ENCODE results near the gene GAD1. TPM values are rescaled to one million over a fixed set of nuclear protein-coding genes. Genes with fewer than 3 reads are reported as not detected.
A peak's percentile ranks its signal among the peaks of the same experiment; 100 is the strongest.

The GAD1 gene
- total RNA-seq, 1 experiment from 2014 or later: 15.2 TPM

DNA sequence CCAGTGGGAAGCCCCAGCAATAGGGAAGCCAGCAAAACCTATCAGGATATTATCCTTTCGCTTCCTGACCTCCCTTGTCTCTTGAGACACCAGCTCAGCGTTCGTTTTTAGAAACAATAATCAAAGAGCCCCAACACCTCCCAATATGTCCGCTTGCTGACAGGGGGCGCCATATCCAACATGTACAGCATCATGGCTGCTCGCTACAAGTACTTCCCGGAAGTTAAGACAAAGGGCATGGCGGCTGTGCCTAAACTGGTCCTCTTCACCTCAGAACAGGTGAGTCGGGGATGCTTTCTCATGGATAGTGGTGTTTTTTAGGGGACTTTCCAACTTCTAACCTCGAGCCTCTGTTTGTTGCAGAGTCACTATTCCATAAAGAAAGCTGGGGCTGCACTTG lies 28.7 kb downstream of the GAD1 start:
- DNase-seq (ENCODE audit: low spot score): no peak

DNA sequence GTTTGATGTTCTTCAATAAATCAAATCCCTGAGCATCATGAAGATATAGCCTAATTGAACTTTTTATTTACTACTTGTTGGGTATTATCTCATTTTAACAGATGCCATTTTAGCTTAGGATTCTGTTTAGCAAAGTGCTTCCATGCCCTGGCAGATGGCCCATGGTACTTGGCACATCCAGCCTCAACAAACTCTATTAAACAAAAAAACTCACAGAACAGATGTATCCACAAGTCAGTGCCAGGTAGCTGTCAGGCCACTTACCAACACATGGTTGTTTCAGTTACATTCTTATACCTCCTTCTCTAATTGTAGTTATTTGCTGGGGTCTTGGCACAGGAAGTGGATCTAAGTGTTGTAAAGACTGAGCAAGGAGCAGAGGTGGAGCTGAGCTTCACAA lies 29.6 kb downstream of the GAD1 start:
- DNase-seq (ENCODE audit: low spot score): no peak

DNA sequence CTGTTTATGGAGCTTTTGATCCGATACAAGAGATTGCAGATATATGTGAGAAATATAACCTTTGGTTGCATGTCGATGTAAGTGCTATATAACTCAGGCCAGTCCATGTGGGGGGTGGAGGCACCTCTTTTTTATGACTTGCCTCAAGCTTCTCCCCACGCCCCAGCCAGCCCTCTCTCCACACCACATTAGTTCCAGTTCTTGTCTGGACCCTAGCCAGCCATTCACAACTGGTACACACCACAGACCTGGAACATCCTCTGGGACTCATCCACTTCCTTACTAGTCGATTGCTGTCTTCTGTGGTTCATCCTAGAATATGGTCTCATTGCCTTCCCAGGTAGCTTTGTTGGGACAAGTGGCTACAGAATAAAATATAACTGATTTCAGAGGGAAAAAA lies 31.0 kb downstream of the GAD1 start:
- no peak for DNase-seq (ENCODE audit: low spot score)

DNA sequence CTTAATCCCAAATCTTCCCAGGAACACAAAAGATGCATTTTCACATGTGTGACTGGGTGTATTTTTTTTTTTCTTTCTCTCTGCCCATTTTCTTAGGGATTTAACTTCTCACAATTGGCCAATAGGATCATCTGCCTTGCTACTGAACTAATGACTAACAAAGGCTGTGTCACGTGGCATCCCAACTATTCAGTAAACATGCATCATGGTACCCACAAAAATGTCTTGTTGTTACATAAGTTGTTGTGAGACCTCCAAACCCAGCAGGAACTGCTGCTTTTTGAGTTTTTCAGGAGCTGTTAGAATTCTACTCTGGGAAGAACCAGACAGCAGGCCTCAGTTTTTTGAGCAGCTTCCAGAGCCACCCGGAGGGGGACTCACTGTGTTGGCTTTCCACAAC lies 31.9 kb downstream of the GAD1 start:
- DNase-seq (ENCODE audit: low spot score): peak; percentile 80

DNA sequence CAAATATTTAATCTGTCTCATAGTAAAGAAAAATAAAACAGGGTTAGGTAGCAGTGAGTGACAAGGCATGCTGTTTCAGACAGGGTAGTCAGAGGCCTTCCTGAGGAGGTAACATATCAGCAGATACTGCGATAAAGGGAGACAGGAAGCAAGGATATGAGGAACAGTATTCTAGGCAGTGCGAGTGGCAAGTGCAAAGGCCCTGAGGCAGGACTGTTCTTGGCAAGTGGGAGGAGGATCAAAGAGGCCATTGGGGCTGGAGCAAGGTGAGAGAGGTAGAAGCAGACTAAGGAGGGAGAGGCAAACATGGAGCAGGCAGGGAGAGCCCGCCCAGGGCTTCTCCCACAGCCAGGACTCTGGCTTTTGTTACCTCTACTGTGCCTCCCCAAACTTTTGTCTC lies 33.6 kb downstream of the GAD1 start:
- no peak for DNase-seq (ENCODE audit: low spot score)

DNA sequence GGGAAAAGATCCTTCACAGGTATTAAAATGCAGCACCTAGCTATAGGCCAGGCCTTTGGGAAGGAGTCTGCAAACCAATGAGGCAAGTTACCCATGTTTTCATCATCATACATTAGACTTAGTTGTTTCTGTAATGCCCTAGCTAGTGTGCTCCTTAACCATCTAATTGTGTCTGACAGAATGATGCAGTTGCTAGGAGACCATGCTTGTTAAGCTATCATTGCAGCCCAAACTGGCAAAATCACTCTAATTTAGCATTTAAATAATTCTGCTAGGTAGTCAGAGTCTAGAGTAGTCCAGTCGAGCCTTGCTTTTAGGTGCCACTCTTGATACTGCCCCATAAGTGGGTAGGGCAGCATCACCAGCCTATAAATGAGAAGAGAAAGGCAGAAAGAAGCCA lies 34.9 kb downstream of the GAD1 start:
- DNase-seq (ENCODE audit: low spot score): no peak

DNA sequence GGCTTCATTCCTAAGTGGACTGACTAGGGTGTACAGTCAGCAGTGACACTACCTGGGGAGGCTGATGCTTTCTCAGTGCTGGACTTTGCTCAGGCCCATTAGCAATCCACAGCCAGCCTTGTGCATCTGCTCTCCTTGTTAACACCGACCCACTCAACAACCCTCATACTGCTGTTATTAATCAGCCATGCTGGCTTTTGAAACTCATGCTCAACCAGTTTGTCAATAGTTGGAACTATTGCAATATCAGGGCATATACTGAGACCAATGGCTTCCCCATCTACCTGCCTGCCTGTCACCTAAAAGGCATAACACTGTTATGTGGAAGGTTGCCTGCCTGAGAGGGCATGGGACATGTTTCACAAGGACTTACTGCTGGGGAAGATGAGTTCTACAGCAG lies 39.4 kb downstream of the GAD1 start:
- DNase-seq (ENCODE audit: low spot score): no peak

DNA sequence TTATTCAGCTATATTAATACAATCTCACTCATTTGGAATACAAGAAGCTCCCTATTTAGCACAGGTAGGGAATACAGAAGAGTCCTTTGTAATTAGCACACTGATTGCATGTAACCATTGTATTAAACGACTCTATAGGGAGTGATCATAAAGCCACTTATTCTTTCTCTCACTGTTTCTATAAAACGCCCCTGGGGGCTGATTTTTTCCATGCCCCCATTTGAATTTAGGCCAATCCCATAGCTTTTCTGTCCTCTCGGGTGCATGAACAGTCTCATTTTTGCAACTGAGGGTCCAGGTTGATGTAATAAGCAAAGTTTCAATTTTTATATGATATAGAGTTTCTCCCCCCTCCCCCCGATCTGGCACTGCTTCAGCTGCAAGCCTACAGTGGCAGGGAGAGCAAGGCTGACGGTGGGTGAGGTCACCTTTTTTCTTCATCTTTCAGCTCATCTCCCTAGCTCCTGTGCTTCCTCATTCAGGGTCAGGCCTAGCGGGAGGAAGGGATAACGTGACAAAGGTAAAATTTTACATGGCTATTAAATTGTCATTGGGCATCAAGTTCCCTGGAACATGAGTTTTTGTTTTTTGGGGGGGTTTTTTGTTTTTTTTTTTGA lies 45.7 kb downstream of the GAD1 start:
- DNase-seq (ENCODE audit: low spot score): no peak

DNA sequence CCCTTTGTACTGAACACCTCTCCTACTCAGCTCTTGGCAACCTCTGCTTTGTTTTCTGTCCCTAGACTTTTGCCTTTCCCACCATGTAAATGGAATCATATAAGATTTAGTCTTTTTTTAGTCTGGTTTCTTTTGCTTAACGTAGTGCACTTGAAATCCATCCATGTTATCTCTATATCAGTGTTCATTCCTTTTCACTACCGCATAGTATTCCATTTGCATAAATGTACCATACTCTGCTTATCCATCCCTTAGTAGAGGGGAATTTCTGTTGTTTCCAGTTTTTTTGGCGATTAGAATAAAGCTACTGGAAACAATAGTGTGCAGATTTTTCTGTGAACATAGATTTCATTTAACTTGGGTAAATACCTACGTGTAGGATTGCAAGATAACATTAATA lies 46.4 kb downstream of the GAD1 start:
- no peak for DNase-seq (ENCODE audit: low spot score)

DNA sequence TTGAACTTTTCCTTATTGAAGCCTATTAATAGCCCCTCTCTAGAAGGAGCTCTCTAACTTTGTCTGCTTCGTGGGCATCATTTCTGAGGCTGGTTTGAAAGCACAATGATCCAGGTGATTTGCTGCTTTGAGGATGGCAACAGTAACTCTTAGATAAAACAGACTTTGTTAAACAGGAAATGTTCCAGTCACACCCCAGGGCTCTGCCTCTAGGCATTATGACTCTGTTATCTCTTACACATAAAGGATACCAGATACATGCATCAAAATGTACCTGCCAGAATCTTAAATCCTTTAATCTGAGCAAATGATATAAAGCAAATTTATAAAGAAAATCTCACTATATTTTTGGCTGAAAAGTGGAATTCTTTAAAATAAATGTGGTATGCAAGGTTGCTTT lies 52.3 kb downstream of the GAD1 start:
- no peak for DNase-seq (ENCODE audit: low spot score)

DNA sequence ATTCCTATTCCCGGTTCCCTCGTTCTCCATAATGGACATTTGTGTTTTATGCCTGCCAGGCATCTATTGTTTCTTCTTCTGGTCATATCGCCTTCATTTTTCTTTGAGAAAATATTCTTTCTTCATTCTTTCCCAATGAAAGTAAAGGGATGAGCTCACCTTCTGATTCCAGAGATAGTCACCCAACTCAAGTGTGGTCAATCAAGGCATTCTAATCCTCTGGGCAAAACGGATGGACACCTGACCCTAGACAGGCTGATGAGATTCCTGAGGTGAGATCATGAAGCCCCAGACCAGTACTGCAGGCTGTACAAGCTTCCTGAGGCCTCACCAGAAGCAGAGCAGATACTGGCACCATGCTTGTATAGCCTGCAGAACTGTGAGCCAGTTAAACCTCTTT lies 52.8 kb downstream of the GAD1 start:
- DNase-seq (ENCODE audit: low spot score): no peak

DNA sequence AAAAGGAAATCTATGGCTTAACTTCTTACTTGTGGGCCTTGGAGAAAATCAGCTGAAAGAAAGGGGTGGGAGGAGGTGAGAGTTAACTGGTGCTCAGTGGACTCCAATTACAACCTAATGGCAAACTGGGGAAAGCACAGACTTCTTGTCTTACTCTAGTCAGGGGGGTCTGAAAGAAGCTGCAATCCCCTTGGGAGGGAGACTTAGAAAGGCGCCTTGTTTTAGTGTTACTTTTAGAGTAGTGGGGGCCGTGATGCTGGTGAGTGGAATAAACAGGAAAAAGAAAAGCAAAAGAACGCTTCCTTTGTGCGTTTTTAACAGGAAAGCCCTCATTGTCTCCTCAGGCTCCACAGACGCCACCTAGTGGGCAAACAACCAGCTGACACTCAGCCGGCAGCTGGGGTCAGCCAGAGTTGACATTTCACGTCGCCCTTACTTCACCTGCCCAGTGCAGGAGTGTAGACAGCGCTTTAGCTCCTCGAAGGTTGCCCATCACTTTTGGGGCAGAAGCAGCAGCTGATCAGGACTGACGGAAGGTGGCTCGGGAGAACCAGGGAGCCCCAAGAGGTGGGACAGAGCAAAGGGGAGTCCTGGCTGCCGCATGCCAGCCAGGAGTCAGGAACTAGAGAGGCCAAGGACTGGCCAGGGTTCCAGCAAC lies 56.5 kb downstream of the GAD1 start:
- DNase-seq (ENCODE audit: low spot score): peak; percentile 74

DNA sequence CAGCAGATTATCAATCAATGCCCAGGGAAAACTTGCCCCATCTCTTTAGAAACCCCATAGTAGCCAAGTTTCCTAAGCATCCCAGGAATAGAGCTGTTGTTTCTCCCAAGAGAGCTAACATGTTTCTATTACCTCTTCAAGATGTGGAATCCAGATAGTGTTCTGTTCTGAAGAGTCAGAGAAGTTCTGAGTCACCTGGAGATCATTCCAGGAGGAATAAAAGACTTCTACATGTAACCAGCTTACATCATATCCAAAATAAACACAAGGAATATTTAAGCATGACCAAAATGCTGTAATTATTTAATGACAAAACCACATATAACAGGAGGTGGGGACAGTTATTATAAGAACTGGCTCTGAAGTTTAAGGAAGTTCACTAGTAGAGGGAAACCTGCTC lies 61.4 kb downstream of the GAD1 start:
- peak; percentile 9 for DNase-seq (ENCODE audit: low spot score)

DNA sequence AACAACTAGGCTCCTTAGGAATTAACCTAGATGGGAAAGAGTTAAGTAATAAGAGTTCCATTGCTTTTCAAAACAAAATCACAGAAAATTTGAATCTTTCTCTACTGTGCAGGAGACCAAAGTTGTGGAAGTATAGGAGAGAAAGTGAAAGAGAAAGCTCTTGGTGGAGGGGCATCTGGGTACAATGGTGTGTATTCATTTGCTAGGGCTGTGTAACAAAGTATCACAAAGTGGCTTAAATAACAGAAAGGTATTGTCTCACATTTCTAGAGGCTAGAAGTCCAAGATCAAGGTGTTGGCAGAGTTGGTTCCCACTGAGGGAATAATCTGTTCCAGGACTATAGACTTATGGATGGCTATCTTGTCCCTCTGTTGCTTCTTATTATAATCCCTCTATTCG lies 61.8 kb downstream of the GAD1 start:
- no peak for DNase-seq (ENCODE audit: low spot score)

DNA sequence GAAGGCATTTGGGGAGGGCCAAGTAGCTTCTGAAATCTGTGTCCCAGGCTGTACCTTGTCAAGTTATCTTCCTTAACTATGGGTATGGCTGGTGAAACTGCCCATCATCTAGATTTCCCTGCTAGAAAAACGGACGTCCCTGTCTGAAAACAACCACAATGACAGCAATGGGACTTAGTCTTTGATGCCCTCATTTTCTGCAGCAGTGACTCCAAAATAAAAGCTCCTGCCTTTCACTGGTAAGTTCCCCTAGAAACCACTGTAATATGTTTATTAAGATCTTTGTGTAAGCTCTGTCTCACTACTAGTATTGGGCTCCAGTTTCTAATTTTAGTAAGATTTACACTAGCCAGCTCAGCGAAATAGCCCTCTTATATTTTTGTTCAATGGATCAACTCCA lies 65.2 kb downstream of the GAD1 start:
- DNase-seq (ENCODE audit: low spot score): no peak

DNA sequence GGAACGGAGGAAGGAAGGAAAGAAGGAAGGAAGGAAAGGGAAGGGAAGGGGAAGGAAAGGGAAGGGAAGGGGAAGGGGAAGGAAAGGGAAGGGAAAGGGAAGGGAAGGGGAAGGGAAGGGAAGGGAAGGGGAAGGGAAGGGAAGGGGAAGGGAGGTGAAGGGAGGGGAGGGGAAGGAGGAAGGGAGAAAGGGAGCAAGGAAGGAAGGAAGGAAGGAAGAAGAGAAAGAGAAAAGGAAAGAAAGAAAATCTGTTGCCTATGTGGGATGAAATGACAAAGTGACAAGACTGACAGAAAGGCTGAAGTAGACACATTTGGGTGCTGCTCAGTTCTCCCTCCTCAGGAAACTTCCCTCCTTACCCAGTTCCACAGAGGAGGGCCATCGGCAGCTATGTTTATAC lies 66.1 kb downstream of the GAD1 start:
- no peak for DNase-seq (ENCODE audit: low spot score)

DNA sequence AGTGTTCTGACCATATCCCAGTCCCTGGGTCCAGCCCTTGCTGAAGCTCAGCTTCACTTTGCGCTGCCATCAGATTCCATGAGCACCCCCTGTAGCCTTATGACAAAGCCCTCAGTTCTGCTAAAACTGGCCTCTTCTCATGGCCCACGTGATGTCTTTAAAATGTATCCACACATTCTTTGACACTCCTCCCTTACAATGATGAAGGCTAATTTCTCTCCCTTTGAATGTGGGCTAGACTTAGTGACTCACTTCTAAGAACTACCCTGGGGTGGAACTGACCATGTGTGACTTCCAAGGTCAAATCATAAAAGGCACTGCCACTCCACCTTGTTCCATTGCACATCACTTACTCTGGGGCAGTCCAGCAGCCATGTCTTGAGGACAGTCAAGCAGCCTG lies 67.0 kb downstream of the GAD1 start:
- DNase-seq (ENCODE audit: low spot score): peak; percentile 44

DNA sequence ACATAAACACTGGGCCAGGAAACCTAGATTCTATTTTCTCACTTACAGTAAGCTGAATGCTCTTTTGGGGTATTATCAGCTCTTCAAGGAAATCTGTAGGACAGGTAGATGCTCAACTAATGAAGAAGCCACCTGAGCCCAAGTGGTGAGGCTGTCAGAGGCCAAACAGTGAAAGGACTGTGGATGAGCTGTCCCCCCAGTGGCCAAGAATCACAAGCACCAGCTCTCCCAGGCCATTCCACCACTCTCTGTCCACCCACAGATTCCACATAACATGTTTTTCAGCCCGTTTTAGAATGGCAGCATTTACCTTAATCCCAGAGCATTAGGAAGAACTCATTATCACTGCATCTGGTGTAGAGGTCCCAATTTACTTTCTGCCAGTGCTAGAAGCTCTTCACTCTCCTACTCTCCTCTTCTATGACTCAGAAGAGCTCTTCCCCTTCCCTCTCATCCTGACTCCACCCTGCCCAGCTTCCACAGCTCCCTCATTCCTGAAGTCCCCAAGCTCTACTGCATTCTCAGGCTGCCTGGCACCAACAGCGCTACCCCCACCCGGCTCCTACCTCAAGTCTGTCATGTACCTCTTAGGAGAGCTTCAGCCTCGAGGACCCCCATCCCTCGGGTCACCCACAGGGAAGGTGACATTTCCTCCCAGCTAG lies 68.6 kb downstream of the GAD1 start:
- DNase-seq (ENCODE audit: low spot score): peak; percentile 75

DNA sequence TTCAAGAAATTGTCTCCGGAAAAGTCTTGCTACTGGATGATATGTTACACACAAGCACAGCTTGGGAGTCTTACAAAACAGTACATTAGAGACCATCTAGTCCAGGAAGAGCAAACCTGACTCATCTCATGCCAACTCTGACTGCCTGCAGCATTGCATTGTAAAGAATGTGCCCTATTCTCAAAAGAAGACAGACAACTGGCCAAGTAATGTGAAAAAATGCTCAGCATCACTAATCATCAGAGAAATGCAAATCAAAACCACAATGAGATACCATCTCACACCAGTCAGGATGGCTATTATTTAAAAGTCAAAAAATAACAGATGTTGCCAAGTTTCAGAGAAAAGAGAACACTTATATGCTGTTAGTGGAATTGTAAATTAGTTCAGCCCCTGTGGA lies 69.7 kb downstream of the GAD1 start:
- DNase-seq (ENCODE audit: low spot score): peak; percentile 90

DNA sequence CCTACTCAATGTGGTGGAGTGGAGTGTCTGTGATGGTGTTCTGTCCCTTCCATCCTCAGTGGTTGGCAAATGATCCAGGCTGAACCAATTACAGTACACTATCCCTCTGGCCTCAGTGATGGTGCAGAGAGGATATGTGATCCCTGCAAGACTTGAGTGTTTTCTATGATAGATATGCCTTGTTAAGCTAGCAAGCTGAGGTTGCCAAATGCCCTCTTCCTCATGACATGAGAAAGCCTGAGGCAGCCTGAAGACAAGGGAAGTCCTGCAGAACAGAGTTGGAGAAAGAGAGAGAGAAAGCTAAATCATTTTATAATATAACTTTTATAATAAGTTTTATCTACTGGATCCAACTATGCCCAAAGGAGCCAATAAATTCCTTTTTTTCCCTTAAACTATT lies 70.8 kb downstream of the GAD1 start:
- DNase-seq (ENCODE audit: low spot score): no peak

DNA sequence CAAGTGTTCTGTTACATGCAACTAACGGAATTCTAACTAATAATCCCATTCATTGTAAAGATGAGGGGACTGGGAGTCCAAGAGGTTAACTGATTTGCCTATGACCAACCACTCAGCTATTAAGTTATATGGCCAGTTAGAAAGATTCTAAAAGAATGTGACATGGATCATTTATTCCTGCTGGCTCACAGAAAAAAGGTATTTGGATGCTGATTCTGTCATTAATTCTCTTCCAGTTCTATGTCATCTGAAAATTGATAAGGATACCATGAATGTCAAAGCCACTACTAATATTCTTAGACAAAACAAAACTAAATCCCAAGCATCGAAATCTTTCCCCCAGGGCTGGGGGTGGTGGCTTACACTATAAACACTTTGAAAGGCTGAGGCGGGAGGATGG lies 71.2 kb downstream of the GAD1 start:
- DNase-seq (ENCODE audit: low spot score): no peak

DNA sequence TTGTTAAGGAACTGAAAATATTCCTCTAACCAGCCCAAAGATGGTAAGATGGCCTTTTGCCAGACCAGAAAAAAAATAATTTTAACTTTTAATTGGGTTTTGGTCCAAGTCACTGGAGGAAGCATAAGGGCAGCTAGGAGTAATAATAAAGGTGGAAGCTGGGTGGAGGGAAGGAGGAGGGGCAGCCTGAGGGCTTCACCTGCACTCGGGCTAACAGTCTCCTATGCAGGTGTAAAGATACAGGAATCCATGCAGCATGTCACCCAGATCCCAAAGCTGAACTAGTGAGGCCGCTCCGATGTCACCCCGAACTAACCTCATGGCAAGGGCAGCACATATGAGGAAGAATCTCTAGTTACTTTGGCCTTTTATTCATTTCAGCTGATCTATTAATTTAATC lies 75.2 kb downstream of the GAD1 start:
- no peak for DNase-seq (ENCODE audit: low spot score)

DNA sequence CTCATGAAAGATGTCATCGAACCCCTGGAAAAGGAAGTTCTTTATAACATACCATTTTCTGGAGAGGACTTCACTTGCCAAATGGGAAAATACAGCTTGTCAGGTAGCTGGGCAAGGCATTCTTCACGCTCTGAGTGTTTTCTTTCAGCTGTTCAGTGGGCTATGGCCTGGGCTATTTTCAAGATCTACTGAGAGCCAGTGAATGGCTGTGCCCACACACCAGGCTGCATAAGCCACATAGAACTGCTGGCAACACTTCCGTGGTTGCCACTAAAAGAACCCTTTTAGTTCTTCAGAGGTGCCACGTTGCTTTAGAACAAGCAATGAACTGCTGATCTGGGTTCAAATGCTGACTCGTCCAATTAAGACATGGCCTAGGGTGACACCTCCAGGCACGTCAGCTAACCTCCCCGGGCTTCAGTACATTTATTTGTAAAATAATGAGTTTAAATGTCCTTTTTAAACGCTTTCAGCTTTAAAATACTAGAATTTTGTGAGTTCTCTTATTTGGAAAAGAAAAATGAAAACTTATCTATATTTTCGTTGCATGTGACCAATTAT lies 75.8 kb downstream of the GAD1 start:
- no peak for DNase-seq (ENCODE audit: low spot score)
